Lower leg skin (tissue), 4 donors: ENCODE results near the gene WEE2. TPM values are rescaled to one million over a fixed set of nuclear protein-coding genes. Genes with fewer than 3 reads are reported as not detected.

Experiments
- DNase-seq, 2 donors: peaks; one replicate each; pipeline ENCODE4 v3.0.0-alpha.2; 2019; ENCODE audit warnings: low spot score in 2 of 2
- H3K4me3 ChIP-seq: fragments of 200-600 bp; sonication (generic); 2 replicates; pipeline ENCODE4 v1.5.1; 2017; ENCODE audit warnings: mild to moderate bottlenecking, low read depth; ENCODE audit not compliant: poor library complexity, severe bottlenecking
- POLR2A ChIP-seq, 2 donors: fragments of 450-650 bp; IDR thresholded peaks; one replicate each; pipeline ENCODE4 v1.6.1; 2016 to 2017; ENCODE audit warnings: antibody characterized with exemption in 2 of 2, mild to moderate bottlenecking in 1 of 2, moderate library complexity in 1 of 2
- WGBS, 2 donors: methylation state at CpG; one replicate each; pipeline ENCODE4 v1.1.5; 2018; 5-methylcytosine and 5-hydroxymethylcytosine counted together
- intact Hi-C: fragments of 100-400 bp; cut with DNase I; formaldehyde crosslinking; loops from one replicate; pipeline ENCODE4 v1.15.0; 2023; ENCODE audit warnings: low total_unique reads
- total RNA-seq, 4 donors: library from RNA; depleted of rRNA; stranded (reverse); fragments of >200 nt; gene quantifications; one replicate each; pipeline ENCODE4 v1.1.0, GENCODE V29; 2016
- TF ChIP-seq, protein P1 (sequence below), 3 donors: fragments of 450-650 bp; IDR thresholded peaks; one replicate each; pipeline ENCODE4 v1.5.1; 2016; ENCODE audit warnings: antibody characterized with exemption in 3 of 3, mild to moderate bottlenecking in 3 of 3, moderate library complexity in 2 of 3

Gene WEE2
- total RNA-seq, 4 donors from 2014 or later, result not detected

DNA sequence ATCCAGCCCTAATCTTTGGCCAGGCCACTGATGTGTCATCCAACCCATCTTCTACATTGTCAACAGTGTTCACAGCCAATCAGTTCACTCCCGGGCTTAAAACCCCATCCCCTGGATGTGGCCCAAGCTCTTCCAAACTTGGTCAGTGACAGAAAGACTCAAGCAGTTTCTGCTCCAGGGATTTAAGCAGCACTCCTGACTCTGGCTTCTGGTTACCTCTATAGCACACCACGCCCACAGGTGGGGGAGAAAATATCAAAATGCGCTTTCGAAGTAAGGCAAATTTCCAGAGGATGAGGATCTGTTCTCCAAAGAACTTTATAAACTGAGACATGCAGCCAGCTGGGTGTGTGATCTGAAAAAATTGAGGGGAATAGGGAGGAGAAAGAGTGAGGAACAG lies 42.1 kb upstream of the WEE2 start:
- no peak overlapping the region for H3K4me3 ChIP-seq
- 87 to 92% methylated on average over 4 of the region's 4 CpGs for WGBS, 2 donors
- TF ChIP-seq, protein P1, sequence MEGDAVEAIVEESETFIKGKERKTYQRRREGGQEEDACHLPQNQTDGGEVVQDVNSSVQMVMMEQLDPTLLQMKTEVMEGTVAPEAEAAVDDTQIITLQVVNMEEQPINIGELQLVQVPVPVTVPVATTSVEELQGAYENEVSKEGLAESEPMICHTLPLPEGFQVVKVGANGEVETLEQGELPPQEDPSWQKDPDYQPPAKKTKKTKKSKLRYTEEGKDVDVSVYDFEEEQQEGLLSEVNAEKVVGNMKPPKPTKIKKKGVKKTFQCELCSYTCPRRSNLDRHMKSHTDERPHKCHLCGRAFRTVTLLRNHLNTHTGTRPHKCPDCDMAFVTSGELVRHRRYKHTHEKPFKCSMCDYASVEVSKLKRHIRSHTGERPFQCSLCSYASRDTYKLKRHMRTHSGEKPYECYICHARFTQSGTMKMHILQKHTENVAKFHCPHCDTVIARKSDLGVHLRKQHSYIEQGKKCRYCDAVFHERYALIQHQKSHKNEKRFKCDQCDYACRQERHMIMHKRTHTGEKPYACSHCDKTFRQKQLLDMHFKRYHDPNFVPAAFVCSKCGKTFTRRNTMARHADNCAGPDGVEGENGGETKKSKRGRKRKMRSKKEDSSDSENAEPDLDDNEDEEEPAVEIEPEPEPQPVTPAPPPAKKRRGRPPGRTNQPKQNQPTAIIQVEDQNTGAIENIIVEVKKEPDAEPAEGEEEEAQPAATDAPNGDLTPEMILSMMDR (IDR thresholded peaks at IDR 0.05), result no peak
- no peak for TF ChIP-seq POLR2A (IDR thresholded peaks at IDR 0.05)
- intact Hi-C loops, result no loop called here
- DNase-seq, result no peak

DNA sequence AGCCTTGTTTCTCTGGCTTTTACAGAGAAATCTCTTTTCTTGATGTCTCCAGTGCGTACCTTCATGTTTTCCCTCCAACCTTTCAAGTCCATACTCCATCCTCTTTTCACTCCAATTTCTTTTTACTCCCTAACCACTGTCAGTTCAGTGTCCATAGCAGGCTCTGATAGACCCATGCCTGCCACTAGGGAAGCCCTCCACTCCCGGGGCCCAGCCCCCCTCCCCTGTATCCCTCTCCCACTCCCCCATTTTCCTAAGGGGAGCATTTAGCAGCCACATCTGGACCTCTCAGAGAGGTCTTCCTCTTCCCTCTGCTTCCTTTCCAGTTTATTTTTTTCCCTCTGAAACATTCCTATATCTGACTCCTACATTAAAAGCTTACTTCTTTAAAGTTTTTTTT lies 39.3 kb upstream of the WEE2 start:
- intact Hi-C loops, result no loop called here
- H3K4me3 ChIP-seq, result no peak overlapping the region
- WGBS, 2 donors, result 86 to 100% methylated on average over 2 of the region's 2 CpGs

DNA sequence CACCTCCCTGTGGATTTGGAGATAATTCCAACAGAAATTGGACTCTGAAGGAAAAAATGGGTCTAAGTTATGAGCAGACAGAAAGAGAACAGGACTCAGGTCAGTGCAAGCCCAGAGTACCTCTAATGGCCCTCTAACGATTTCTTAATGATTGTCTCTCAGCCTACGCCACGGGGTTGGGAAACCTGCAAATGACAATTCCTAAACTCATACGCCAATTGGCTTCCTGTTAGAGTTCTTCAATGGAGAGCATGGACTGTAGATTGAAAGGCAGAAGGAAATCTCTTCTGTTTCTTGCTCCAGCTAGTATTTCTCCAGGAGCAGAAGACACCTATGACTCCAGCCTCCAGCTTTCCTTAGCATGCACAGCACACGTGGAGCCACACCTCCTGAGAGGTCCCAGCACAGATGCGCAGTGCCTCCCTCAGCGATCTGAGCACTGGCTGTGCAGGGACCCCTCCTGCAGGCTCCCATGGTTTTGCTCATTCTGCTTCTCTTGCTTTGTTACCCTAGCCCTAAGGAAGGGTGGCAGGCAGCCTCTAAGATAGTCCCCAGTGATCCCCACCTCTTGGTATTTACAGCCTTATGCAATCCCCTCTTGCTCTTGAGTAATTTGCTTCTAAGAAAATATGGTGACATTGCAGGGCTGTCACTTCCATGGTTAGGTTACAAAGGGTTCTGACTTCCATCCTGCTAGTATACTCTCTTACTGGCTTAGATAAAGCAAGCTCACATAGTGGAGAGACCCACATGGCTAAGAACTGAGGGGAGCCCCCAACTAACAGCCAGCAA lies 36.3 kb upstream of the WEE2 start:
- no peak overlapping the region for H3K4me3 ChIP-seq
- intact Hi-C loops, result no loop called here
- DNase-seq, result no peak
- TF ChIP-seq, protein P1 (IDR thresholded peaks at IDR 0.05), result no peak
- TF ChIP-seq POLR2A (IDR thresholded peaks at IDR 0.05), result no peak
- WGBS, 2 donors, result 93 to 97% methylated on average over 7 of the region's 7 CpGs

More for the DNA sequence above, 39.3 kb upstream of the WEE2 start:
- TF ChIP-seq, protein P1 (IDR thresholded peaks at IDR 0.05), result no peak
- no peak for TF ChIP-seq POLR2A (IDR thresholded peaks at IDR 0.05)
- DNase-seq, result no peak

GRCh38 chr7:141673346-141673745 lies 34.8 kb upstream of the WEE2 start:
- intact Hi-C loops, result no loop called here
- DNase-seq, result no peak
- 92 to 96% methylated on average over 3 of the region's 3 CpGs for WGBS, 2 donors
- TF ChIP-seq, protein P1 (IDR thresholded peaks at IDR 0.05), result no peak
- TF ChIP-seq POLR2A (IDR thresholded peaks at IDR 0.05), result no peak
- H3K4me3 ChIP-seq, result no peak overlapping the region

DNA sequence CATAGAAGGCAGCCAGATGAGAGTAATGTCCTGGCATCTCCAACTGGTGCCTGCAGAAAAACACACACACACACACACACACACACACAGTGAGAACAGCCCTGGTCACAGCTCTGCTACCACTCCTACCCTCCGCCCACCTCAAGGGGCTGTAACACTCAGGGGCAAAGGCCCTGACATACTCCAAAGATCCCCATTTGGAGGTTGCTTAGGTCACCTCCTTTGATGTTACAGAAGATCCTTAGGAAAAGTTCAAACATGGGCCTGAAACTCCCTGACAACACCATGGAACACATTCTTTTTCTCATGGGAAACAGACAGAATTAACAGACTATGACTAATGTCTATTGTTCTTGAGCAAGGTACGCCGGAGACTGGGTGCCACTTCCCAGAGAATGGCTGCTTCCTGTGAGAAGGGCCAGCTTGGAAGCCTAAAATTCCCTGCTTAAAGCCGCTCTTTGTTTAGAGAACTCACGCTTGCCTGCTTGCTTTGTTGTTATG lies 33.9 kb upstream of the WEE2 start:
- 85 to 87% methylated on average over 5 of the region's 5 CpGs for WGBS, 2 donors

More for the DNA sequence above, 33.9 kb upstream of the WEE2 start:
- no peak overlapping the region for H3K4me3 ChIP-seq
- intact Hi-C loops, result no loop called here
- DNase-seq, result no peak
- TF ChIP-seq, protein P1 (IDR thresholded peaks at IDR 0.05), result no peak
- no peak for TF ChIP-seq POLR2A (IDR thresholded peaks at IDR 0.05)
